Neural cell (in vitro differentiated cells): ENCODE measurements around the gene RNF25. TPM values are rescaled to one million over a fixed set of nuclear protein-coding genes. Genes with fewer than 3 reads are reported as not detected.
A peak's percentile ranks its signal among the peaks of the same experiment; 100 is the strongest.
"Not testable (repeated sequence)": the region's sequence is repeated elsewhere in the genome, so short reads cannot be mapped to it uniquely, and the experiment has no call there.

Source experiments
- H2AFZ ChIP-seq: fragments of 200-600, 300-800 bp; sonication (generic), shearing (Covaris generic); 2 replicates; pipeline ENCODE4 v1.6.0; 2014; ENCODE audit warnings: low read depth, mild to moderate bottlenecking, antibody characterized with exemption, low read length, moderate library complexity
- H3F3A ChIP-seq: fragments of 200-600 bp; shearing (Covaris generic); 2 replicates; pipeline ENCODE4 v1.6.1; 2016; ENCODE audit warnings: mild to moderate bottlenecking, moderate library complexity, mixed read lengths, antibody characterized with exemption, low read length; ENCODE audit not compliant: insufficient read depth, poor library complexity, severe bottlenecking
- H3K27ac ChIP-seq: fragments of 200-600, 300-800 bp; sonication (generic), shearing (Covaris generic); 2 replicates; pipeline ENCODE4 v1.5.1; 2014; ENCODE audit warnings: mild to moderate bottlenecking, low read length, moderate library complexity
- H3K27me3 ChIP-seq: fragments of 300-800, 200-600 bp; sonication (generic), shearing (Covaris generic); 2 replicates; pipeline ENCODE4 v1.6.0; 2014; ENCODE audit warnings: mild to moderate bottlenecking, low read depth, low read length, moderate library complexity; ENCODE audit not compliant: insufficient read depth
- H3K36me3 ChIP-seq: fragments of 300-800, 200-600 bp; sonication (generic), shearing (Covaris generic); 2 replicates; pipeline ENCODE4 v1.5.1; 2014; ENCODE audit warnings: mild to moderate bottlenecking, antibody characterized with exemption, low read length, moderate library complexity; ENCODE audit not compliant: insufficient read depth
- H3K4me2 ChIP-seq: fragments of 300-800, 200-600 bp; sonication (generic), shearing (Covaris generic); 2 replicates; pipeline ENCODE4 v1.6.0; 2014; ENCODE audit warnings: mild to moderate bottlenecking, low read length
- H3K4me3 ChIP-seq: fragments of 300-800, 200-600 bp; sonication (generic), shearing (Covaris generic); 2 replicates; pipeline ENCODE4 v1.5.1; 2014; ENCODE audit warnings: mild to moderate bottlenecking, low read length, moderate library complexity
- H3K79me2 ChIP-seq: fragments of 200-600 bp; shearing (Covaris generic); replicated peaks from 2 replicates; pipeline ENCODE4 v1.6.0; 2014; ENCODE audit warnings: mild to moderate bottlenecking, low read length, moderate library complexity; ENCODE audit not compliant: insufficient read depth
- H3K9ac ChIP-seq: fragments of 300-800, 200-600 bp; sonication (generic), shearing (Covaris generic); 2 replicates; pipeline ENCODE4 v1.6.1; 2016; ENCODE audit warnings: mild to moderate bottlenecking, low read length, mixed read lengths
- H3K9me2 ChIP-seq: fragments of 200-600 bp; shearing (Covaris generic); 2 replicates; pipeline ENCODE4 v1.6.1; 2016; ENCODE audit warnings: mild to moderate bottlenecking, low read length, mixed read lengths; ENCODE audit not compliant: insufficient read depth
- H3K9me3 ChIP-seq: fragments of 200-600, 300-800 bp; sonication (generic), shearing (Covaris generic); 2 replicates; pipeline ENCODE4 v1.6.1; 2016; ENCODE audit warnings: mild to moderate bottlenecking, mixed run types, low read length, moderate library complexity, mixed read lengths
- H4K20me1 ChIP-seq: fragments of 200-600 bp; shearing (Covaris generic); 2 replicates; pipeline ENCODE4 v1.6.1; 2016; ENCODE audit warnings: mild to moderate bottlenecking, mixed run types; ENCODE audit not compliant: insufficient read depth
- CTCF ChIP-seq: fragments of 450-650 bp; IDR thresholded peaks from 2 replicates; pipeline ENCODE4 v1.5.1; 2014; ENCODE audit warnings: antibody characterized with exemption, mild to moderate bottlenecking, moderate library complexity; ENCODE audit not compliant: poor library complexity, severe bottlenecking
- EP300 ChIP-seq: fragments of 450-650 bp; conservative IDR thresholded peaks from 2 replicates; pipeline ENCODE4 v1.6.1; 2014; ENCODE audit warnings: antibody characterized with exemption, mild to moderate bottlenecking, moderate library complexity; ENCODE audit not compliant: poor library complexity, severe bottlenecking
- EZH2 ChIP-seq: fragments of 200-600, 300-800 bp; shearing (Covaris generic), sonication (generic); IDR thresholded peaks from 2 replicates; pipeline ENCODE4 v1.6.1; 2014; ENCODE audit warnings: antibody characterized with exemption, low read length, borderline replicate concordance, mild to moderate bottlenecking; ENCODE audit not compliant: insufficient read depth, poor library complexity, severe bottlenecking
- MXI1 ChIP-seq: fragments of 450-650 bp; conservative IDR thresholded peaks from 2 replicates; pipeline ENCODE4 v1.6.1; 2014; ENCODE audit warnings: antibody characterized with exemption, mild to moderate bottlenecking; ENCODE audit not compliant: poor library complexity, severe bottlenecking
- POLR2AphosphoS5 ChIP-seq: IDR thresholded peaks from 2 replicates; pipeline ENCODE4 v1.6.1; 2012
- RAD21 ChIP-seq: fragments of 450-650 bp; conservative IDR thresholded peaks from 2 replicates; pipeline ENCODE4 v1.6.1; 2014; ENCODE audit warnings: antibody characterized with exemption, mild to moderate bottlenecking, moderate library complexity
- REST ChIP-seq: IDR thresholded peaks from 2 replicates; pipeline ENCODE4 v1.6.1; 2012; ENCODE audit warnings: borderline replicate concordance
- SMC3 ChIP-seq: fragments of 450-650 bp; conservative IDR thresholded peaks from 2 replicates; pipeline ENCODE4 v1.6.1; 2014; ENCODE audit warnings: antibody characterized with exemption, mild to moderate bottlenecking, moderate library complexity; ENCODE audit not compliant: poor library complexity
- TAF1 ChIP-seq: IDR thresholded peaks from 2 replicates; pipeline ENCODE4 v1.6.1; 2012; ENCODE audit warnings: low read depth
- polyA plus RNA-seq: library from polyadenylated mRNA; depleted of rRNA; stranded (reverse); fragments of >200 nt; gene quantifications from 2 replicates; pipeline ENCODE4 v1.2.3, GENCODE V29; 2014

RNF25 gene
- polyA plus RNA-seq, 1 donor from 2014 or later = 86.0 TPM

- Histone ChIP-seq H3K79me2 (no peaks in the 10 kb centered on the region), H3K9me3 (no peaks in the 10 kb centered on the region), H2AFZ (no peak overlapping the region), H3K36me3 (no peaks in the 10 kb centered on the region), H3K9ac (no peak overlapping the region), H3F3A (no peaks in the 10 kb centered on the region), H4K20me1 (no peaks in the 10 kb centered on the region), H3K27me3 (no peaks in the 10 kb centered on the region), H3K27ac (no peak overlapping the region), H3K9me2 (no peaks in the 10 kb centered on the region), H3K4me3 (no peak overlapping the region), H3K4me2 (no peak overlapping the region)
- no peak for TF ChIP-seq POLR2AphosphoS5
- no peak for TF ChIP-seq EZH2
- TF ChIP-seq REST = no peak
- TF ChIP-seq CTCF = no peak
- TF ChIP-seq EP300 = no peak
- no peak for TF ChIP-seq TAF1
- no peak for TF ChIP-seq MXI1
- TF ChIP-seq RAD21 = no peak
- no peak for TF ChIP-seq SMC3
Measured at GRCh38 chr2:218691234-218691633, 19.4 kb upstream of the RNF25 start.

GRCh38 chr2:218687400-218688060 is 15.7 kb upstream of the RNF25 start:
- H4K20me1 ChIP-seq, H3F3A ChIP-seq, H3K27me3 ChIP-seq, H2AFZ ChIP-seq, H3K79me2 ChIP-seq, H3K9ac ChIP-seq, H3K4me3 ChIP-seq, H3K4me2 ChIP-seq, H3K36me3 ChIP-seq, H3K9me3 ChIP-seq, H3K27ac ChIP-seq, H3K9me2 ChIP-seq: not testable (repeated sequence)
- TF ChIP-seq SMC3 = peak; percentile 77
- peak; percentile 41 for TF ChIP-seq MXI1
- TF ChIP-seq RAD21 = peak; percentile 65
- TF ChIP-seq CTCF = peak; percentile 77
